Mesothelial cell of epicardium (in vitro differentiated cells): ENCODE measurements around the gene FBXL5. TPM values are rescaled to one million over a fixed set of nuclear protein-coding genes. Genes with fewer than 3 reads are reported as not detected.
A peak's percentile ranks its signal among the peaks of the same experiment; 100 is the strongest.

ENCODE experiments used
- DNase-seq, 2 experiments: peaks; one replicate each; pipeline ENCODE4 v3.0.0; 2021; ENCODE audit warnings: low spot score in 2 of 2; ENCODE audit not compliant: unreplicated experiment in 2 of 2
- H3K27ac Mint-ChIP-seq: 2 replicates; pipeline ENCODE4 v1.8.0; 2021; ENCODE audit warnings: mixed read lengths
- H3K27me3 Mint-ChIP-seq: 2 replicates; pipeline ENCODE4 v1.8.0; 2021; ENCODE audit warnings: low read depth, mixed read lengths
- H3K36me3 Mint-ChIP-seq: 2 replicates; pipeline ENCODE4 v1.8.0; 2021; ENCODE audit warnings: mixed read lengths
- H3K4me1 Mint-ChIP-seq: 2 replicates; pipeline ENCODE4 v1.8.0; 2021; ENCODE audit warnings: mixed read lengths
- H3K4me3 Mint-ChIP-seq: 2 replicates; pipeline ENCODE4 v1.8.0; 2021; ENCODE audit warnings: mild to moderate bottlenecking, moderate library complexity, mixed read lengths
- H3K9me3 Mint-ChIP-seq: 2 replicates; pipeline ENCODE4 v1.8.0; 2021; ENCODE audit warnings: mixed read lengths
- total RNA-seq: library from RNA; stranded (reverse); gene quantifications from 3 replicates; pipeline ENCODE4 v1.2.1, GENCODE V29; 2021
- TF ChIP-seq, protein P1 (sequence below): fragments of 200-600 bp; sonication (generic); IDR thresholded peaks from one replicate; pipeline ENCODE4 v1.5.0; 2021; ENCODE audit warnings: antibody characterized with exemption; ENCODE audit not compliant: unreplicated experiment

FBXL5 gene
- total RNA-seq, 1 donor from 2014 or later: 56.5 TPM

DNA sequence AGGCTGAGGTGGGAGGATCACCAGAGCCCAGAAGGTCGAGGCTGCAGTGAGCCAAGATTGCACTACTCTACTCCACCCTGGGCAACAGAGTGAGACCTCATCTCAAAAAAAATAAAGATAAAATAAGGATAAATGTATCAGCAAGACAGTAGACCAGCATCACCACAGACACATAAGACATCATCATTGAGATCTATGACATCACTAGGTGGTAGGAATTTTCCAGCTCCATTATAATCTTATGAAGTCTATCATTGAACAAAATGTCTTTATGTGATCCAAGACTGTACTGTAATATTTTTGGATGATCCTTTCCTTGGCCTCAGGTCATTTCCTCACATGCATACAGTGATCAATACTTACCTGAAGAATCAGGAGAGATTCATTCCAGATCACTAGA lies 18.2 kb upstream of the FBXL5 start:
- H3K4me3 Mint-ChIP-seq: no peak overlapping the region
- H3K27me3 Mint-ChIP-seq: no peaks in the 10 kb centered on the region
- H3K36me3 Mint-ChIP-seq: peaks cover 3% of the 10 kb centered on the region
- H3K27ac Mint-ChIP-seq: no peak overlapping the region
- no peak for DNase-seq
- H3K4me1 Mint-ChIP-seq: peaks cover 14% of the 10 kb centered on the region
- peaks cover 4% of the 10 kb centered on the region for H3K9me3 Mint-ChIP-seq
- TF ChIP-seq, protein P1, sequence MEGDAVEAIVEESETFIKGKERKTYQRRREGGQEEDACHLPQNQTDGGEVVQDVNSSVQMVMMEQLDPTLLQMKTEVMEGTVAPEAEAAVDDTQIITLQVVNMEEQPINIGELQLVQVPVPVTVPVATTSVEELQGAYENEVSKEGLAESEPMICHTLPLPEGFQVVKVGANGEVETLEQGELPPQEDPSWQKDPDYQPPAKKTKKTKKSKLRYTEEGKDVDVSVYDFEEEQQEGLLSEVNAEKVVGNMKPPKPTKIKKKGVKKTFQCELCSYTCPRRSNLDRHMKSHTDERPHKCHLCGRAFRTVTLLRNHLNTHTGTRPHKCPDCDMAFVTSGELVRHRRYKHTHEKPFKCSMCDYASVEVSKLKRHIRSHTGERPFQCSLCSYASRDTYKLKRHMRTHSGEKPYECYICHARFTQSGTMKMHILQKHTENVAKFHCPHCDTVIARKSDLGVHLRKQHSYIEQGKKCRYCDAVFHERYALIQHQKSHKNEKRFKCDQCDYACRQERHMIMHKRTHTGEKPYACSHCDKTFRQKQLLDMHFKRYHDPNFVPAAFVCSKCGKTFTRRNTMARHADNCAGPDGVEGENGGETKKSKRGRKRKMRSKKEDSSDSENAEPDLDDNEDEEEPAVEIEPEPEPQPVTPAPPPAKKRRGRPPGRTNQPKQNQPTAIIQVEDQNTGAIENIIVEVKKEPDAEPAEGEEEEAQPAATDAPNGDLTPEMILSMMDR: no peak

DNA sequence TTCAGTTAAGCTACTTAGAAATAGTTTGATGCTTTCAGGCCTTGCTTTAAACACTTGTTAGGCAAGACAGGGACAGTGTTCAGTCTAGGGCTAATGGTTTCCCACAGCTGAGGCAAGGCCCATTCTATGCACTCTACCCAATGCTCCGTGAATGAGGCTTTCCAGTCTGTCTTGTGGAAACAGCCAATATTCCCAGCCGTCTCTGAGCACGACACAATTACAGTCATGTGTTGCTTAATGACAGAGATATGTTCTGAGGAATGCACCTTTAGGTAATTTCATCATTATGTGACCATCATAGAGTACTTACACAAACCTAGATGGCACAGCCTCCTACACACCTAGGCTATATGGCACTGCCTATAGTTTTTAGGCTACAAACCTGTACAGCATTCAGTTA lies 16.9 kb upstream of the FBXL5 start:
- peaks cover 3% of the 10 kb centered on the region for H3K36me3 Mint-ChIP-seq

DNA sequence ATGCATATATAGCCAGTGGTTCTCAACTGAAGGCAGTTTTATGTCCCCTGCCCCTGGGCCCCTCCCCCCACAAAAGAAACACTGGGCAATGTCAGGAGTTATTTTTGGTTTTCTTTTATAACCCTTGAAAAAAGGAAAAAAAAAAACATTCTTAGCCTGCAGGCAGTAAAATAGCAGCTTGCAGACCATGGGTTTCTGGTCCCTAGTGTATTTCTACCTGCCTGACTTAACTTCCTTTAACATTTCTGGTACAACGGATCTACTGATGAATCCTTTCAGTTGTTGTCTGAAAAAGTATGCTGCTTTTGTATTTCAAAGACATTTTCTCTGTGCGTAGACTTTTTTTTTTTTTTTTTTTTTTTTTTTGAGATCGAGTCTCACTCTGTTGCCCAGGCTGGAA lies 15.4 kb upstream of the FBXL5 start:
- no peak for DNase-seq
- H3K27me3 Mint-ChIP-seq: no peaks in the 10 kb centered on the region
- TF ChIP-seq, protein P1: no peak
- no peak overlapping the region for H3K4me3 Mint-ChIP-seq
- H3K27ac Mint-ChIP-seq: no peak overlapping the region
- peaks cover 4% of the 10 kb centered on the region for H3K9me3 Mint-ChIP-seq
- peaks cover 5% of the 10 kb centered on the region for H3K36me3 Mint-ChIP-seq
- H3K4me1 Mint-ChIP-seq: peaks cover 2% of the 10 kb centered on the region

More for the DNA sequence above, 16.9 kb upstream of the FBXL5 start:
- Mint-ChIP-seq H3K4me1 (peaks cover 5% of the 10 kb centered on the region), H3K9me3 (peaks cover 4% of the 10 kb centered on the region), H3K27ac (no peak overlapping the region), H3K4me3 (no peak overlapping the region), H3K27me3 (no peaks in the 10 kb centered on the region)
- TF ChIP-seq, protein P1: no peak
- DNase-seq: no peak

DNA sequence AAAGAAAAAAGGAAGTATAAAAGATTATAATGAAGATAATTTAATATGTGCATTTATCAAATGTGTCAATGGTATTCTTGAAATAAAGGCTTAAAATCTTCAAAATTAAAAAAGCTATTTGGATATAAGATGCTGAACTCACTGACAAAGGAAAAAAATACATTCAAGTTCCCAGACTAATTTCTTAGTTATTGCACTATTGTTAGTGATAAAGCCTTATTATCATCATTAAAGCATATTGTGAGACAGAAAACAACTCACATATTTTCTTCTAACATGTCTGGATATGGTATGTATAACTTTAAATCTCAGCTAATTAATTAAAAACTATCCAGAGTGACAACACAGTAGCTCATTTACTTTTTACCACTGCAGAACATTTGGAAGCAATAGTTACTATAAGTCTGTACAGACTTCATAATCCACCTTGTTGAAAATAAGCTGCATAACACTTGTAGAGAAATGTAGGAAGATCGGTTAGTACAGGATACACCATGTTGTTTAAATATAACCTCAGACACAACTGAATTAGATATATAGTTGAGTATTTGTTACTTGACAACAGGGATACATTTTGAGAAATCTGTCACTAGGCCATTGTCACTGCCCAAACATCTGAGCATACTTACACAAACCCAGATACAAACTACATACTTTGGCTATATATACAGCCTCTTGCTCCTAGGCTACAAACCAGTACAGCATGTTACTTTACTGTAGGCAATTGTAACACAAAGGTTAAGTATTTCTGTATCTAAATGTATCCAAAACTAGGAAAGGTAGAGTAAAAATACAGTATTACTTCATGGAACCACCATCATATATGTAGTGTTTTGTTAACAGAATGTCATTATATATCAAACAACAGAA lies 13.6 kb upstream of the FBXL5 start:
- H3K9me3 Mint-ChIP-seq: peaks cover 4% of the 10 kb centered on the region
- no peak overlapping the region for H3K4me3 Mint-ChIP-seq
- DNase-seq: no peak
- H3K27me3 Mint-ChIP-seq: no peaks in the 10 kb centered on the region
- TF ChIP-seq, protein P1: no peak
- peak overlapping the region; percentile 73 for H3K27ac Mint-ChIP-seq
- H3K4me1 Mint-ChIP-seq: peaks cover 2% of the 10 kb centered on the region
- peaks cover 5% of the 10 kb centered on the region for H3K36me3 Mint-ChIP-seq

DNA sequence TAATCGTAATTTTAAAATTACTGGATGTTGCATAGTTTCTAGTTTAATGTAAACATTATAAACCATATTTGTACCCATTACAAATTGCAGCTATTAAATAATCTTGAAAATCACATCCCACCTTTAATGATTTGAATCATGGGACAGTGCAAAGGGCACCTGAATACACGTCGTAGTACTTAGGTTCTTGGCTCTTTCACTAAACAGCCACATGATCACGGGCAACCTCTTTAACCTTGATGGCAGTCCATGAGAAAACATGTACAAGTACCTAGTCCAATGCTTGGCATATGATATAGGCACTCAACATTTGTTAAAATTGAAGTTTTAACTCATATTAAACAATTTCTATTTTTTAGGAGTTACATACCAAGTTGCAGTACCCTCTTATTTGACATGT lies 11.8 kb upstream of the FBXL5 start:
- TF ChIP-seq, protein P1: no peak
- H3K36me3 Mint-ChIP-seq: peaks cover 5% of the 10 kb centered on the region

More for the DNA sequence above, 11.8 kb upstream of the FBXL5 start:
- no peak for DNase-seq
- no peak overlapping the region for H3K27ac Mint-ChIP-seq
- no peak overlapping the region for H3K4me3 Mint-ChIP-seq
- H3K4me1 Mint-ChIP-seq: peaks cover 2% of the 10 kb centered on the region
- H3K27me3 Mint-ChIP-seq: no peaks in the 10 kb centered on the region
- H3K9me3 Mint-ChIP-seq: peaks cover 4% of the 10 kb centered on the region
